Left renal pelvis (tissue), 4 donors: ENCODE results near the gene TBC1D1. TPM values are rescaled to one million over a fixed set of nuclear protein-coding genes. Genes with fewer than 3 reads are reported as not detected.
"Not testable (repeated sequence)": the region's sequence is repeated elsewhere in the genome, so short reads cannot be mapped to it uniquely, and the experiment has no call there.

Experiments
- DNase-seq, 4 donors: peaks; one replicate each; pipeline ENCODE4 v3.0.0-alpha.2; 2013; ENCODE audit warnings: low read depth in 4 of 4, low spot score in 3 of 4
- polyA plus RNA-seq, 4 donors: library from polyadenylated mRNA; unstranded; fragments of 120-200 nt; gene quantifications; one replicate each; pipeline ENCODE4 v1.2.1, GENCODE V29; 2013; ENCODE audit not compliant: insufficient read length in 4 of 4

Gene TBC1D1
- polyA plus RNA-seq, 4 donors, result 48.5 to 194 (median 183) TPM

GRCh38 chr4:37960679-37961450 is 70.0 kb downstream of the TBC1D1 start:
- DNase-seq, result no peak

- DNase-seq, result no peak
These were observed 74.0 kb downstream of the TBC1D1 start for GRCh38 chr4:37964734-37965457.

GRCh38 chr4:37966044-37966443 is 75.2 kb downstream of the TBC1D1 start:
- DNase-seq, result no peak

- no peak for DNase-seq
These were observed 76.9 kb downstream of the TBC1D1 start for GRCh38 chr4:37967736-37968135.

GRCh38 chr4:37968747-37969146 is 77.9 kb downstream of the TBC1D1 start:
- DNase-seq, result no peak

- DNase-seq, result no peak
These were observed 79.8 kb downstream of the TBC1D1 start for GRCh38 chr4:37970702-37971101.

- no peak for DNase-seq
These were observed 80.3 kb downstream of the TBC1D1 start for GRCh38 chr4:37971202-37971601.

- DNase-seq, result no peak
These were observed 82.6 kb downstream of the TBC1D1 start for GRCh38 chr4:37973441-37973840.

- DNase-seq, result not testable (repeated sequence)
These were observed 84.5 kb downstream of the TBC1D1 start for GRCh38 chr4:37975321-37975822.

- DNase-seq, result no peak
These were observed 85.6 kb downstream of the TBC1D1 start for GRCh38 chr4:37976507-37976906.

- peak in 1 of 4 donors; percentile 65 for DNase-seq
These were observed 86.1 kb downstream of the TBC1D1 start for GRCh38 chr4:37976991-37977470.

GRCh38 chr4:37977471-37978247 is 86.8 kb downstream of the TBC1D1 start:
- no peak for DNase-seq

GRCh38 chr4:37978248-37978924 is 87.5 kb downstream of the TBC1D1 start:
- no peak for DNase-seq

- DNase-seq, result no peak
These were observed 89.4 kb downstream of the TBC1D1 start for GRCh38 chr4:37980246-37980645.

- DNase-seq, result no peak
These were observed 90.5 kb downstream of the TBC1D1 start for GRCh38 chr4:37981425-37981824.

- no peak for DNase-seq
These were observed 91.2 kb downstream of the TBC1D1 start for GRCh38 chr4:37981844-37982720.

GRCh38 chr4:37982736-37983135 is 91.9 kb downstream of the TBC1D1 start:
- DNase-seq, result no peak

GRCh38 chr4:37983951-37984350 is 93.1 kb downstream of the TBC1D1 start:
- no peak for DNase-seq

GRCh38 chr4:37985730-37986275 is 94.9 kb downstream of the TBC1D1 start:
- no peak for DNase-seq
